Large intestine (tissue), 3 donors: ENCODE data around the gene MECP2. TPM values are rescaled to one million over a fixed set of nuclear protein-coding genes. Genes with fewer than 3 reads are reported as not detected.

Source experiments
- DNase-seq, 2 donors: peaks; one replicate each; pipeline versions ENCODE4 v3.0.0 to v3.0.0-alpha.2; 2013
- H3K27ac ChIP-seq: one replicate; pipeline ENCODE4 v1.5.1; 2013; ENCODE audit warnings: low read length
- H3K27me3 ChIP-seq: 2 replicates; pipeline ENCODE4 v1.6.1; 2013; ENCODE audit warnings: low read length; ENCODE audit not compliant: control insufficient read depth, insufficient read depth
- H3K36me3 ChIP-seq: 2 replicates; pipeline ENCODE4 v1.6.1; 2013; ENCODE audit warnings: low read length; ENCODE audit not compliant: control insufficient read depth, insufficient read depth
- H3K4me1 ChIP-seq: one replicate; pipeline ENCODE4 v1.6.1; 2013; ENCODE audit warnings: low read length; ENCODE audit not compliant: control insufficient read depth, insufficient read depth
- H3K4me3 ChIP-seq: one replicate; pipeline ENCODE4 v1.5.1; 2013; ENCODE audit warnings: low read length
- H3K9me3 ChIP-seq: one replicate; pipeline ENCODE4 v1.6.1; 2013; ENCODE audit warnings: mild to moderate bottlenecking, low read depth, low read length, moderate library complexity; ENCODE audit not compliant: control insufficient read depth
- WGBS: methylation state at CpG from one replicate; pipeline ENCODE4 v1.1.5; 2013; ENCODE audit warnings: low lambda C conversion rate; ENCODE audit not compliant: insufficient coverage; 5-methylcytosine and 5-hydroxymethylcytosine counted together
- polyA plus RNA-seq: library from polyadenylated mRNA; unstranded; fragments of 120-200 nt; gene quantifications from one replicate; pipeline ENCODE4 v1.2.1, GENCODE V29; 2013

MECP2 gene
- polyA plus RNA-seq, 1 donor = 19.4 TPM

DNA sequence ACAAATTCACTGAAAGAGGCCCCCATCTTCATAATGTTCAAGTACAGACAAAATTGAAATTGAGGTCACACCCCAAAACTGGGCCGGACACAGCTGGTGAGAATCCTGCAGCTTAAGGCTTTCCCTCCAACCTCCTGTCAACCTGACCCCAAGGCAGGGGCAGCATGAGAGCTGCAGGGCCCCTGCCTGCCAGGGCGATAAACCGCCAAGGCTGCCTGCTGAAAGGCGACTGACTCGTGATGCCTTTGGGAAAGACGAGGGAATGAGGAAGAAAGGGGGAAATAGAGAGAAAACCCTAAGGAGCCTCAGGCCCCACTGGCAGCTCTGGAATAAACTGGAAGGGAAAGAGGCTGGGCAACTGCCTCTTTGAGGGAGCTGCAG lies 70.5 kb downstream of the MECP2 start:
- Histone ChIP-seq H3K36me3 (peaks cover 40% of the 10 kb centered on the region), H3K4me1 (peaks cover 13% of the 10 kb centered on the region), H3K27ac (no peak overlapping the region), H3K4me3 (no peak overlapping the region), H3K27me3 (no peaks in the 10 kb centered on the region), H3K9me3 (no peaks in the 10 kb centered on the region)
- WGBS = no CpG with 5 or more reads among the region's 6 CpGs
- DNase-seq = no peak

GRCh38 chrX:154026136-154027021 lies 71.1 kb downstream of the MECP2 start:
- no peaks in the 10 kb centered on the region for H3K27me3 ChIP-seq
- DNase-seq = no peak
- H3K4me1 ChIP-seq = peaks cover 13% of the 10 kb centered on the region
- no peak overlapping the region for H3K27ac ChIP-seq
- no CpG with 5 or more reads among the region's 21 CpGs for WGBS
- peaks cover 33% of the 10 kb centered on the region for H3K36me3 ChIP-seq
- no peaks in the 10 kb centered on the region for H3K9me3 ChIP-seq
- H3K4me3 ChIP-seq = no peak overlapping the region

GRCh38 chrX:154025230-154025629 lies 72.3 kb downstream of the MECP2 start:
- no peaks in the 10 kb centered on the region for H3K9me3 ChIP-seq
- no peak overlapping the region for H3K4me3 ChIP-seq
- WGBS = no CpG with 5 or more reads among the region's 8 CpGs
- no peak overlapping the region for H3K27ac ChIP-seq
- peaks cover 14% of the 10 kb centered on the region for H3K4me1 ChIP-seq
- H3K36me3 ChIP-seq = peaks cover 23% of the 10 kb centered on the region
- no peaks in the 10 kb centered on the region for H3K27me3 ChIP-seq
- no peak for DNase-seq

GRCh38 chrX:154024271-154024670 lies 73.2 kb downstream of the MECP2 start:
- Histone ChIP-seq H3K27me3 (no peaks in the 10 kb centered on the region), H3K4me1 (peaks cover 14% of the 10 kb centered on the region), H3K27ac (no peak overlapping the region), H3K4me3 (no peak overlapping the region), H3K36me3 (peaks cover 20% of the 10 kb centered on the region), H3K9me3 (no peaks in the 10 kb centered on the region)
- DNase-seq = no peak
- no CpG with 5 or more reads among the region's 15 CpGs for WGBS

DNA sequence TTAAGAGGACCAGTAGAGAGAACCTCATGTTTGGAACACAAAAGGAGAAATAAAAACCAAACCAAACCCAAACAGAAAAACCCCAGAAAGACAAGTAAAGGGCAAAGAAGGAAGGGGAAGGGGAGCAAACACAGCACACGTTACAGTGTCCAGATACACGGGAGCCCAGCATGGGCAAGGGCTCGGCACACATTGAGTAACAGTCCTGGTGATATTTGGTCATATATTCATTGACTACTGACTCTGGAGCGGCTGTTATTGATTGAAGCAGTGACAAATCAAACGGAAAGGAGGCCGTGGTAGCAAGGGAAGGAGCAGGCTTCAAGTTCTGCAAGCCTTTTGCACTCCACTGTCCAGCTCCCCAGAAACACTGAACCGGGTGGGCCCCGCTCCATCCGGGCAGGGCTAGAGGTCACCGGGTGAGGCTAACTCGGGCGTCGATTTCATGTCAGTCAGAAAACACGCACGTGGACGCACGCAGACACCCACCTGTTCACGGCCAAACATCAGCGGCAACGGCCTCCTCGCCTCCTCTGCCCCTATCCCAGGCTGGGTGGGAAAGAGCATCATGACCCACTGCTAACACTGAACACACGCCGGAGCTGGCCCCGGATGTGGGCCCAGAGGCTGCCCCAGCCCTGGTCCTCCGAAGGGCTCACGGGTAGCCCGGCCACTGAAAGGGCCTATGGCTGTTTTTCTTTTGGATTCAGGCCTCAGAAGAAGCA lies 74.1 kb downstream of the MECP2 start:
- Histone ChIP-seq H3K4me1 (peaks cover 11% of the 10 kb centered on the region), H3K4me3 (no peak overlapping the region), H3K27ac (no peak overlapping the region), H3K36me3 (peaks cover 12% of the 10 kb centered on the region), H3K27me3 (no peaks in the 10 kb centered on the region), H3K9me3 (no peaks in the 10 kb centered on the region)
- no peak for DNase-seq
- WGBS = 83% methylated on average over 1 of the region's 27 CpGs

GRCh38 chrX:154022108-154022507 lies 75.4 kb downstream of the MECP2 start:
- no peak overlapping the region for H3K27ac ChIP-seq
- H3K9me3 ChIP-seq = no peaks in the 10 kb centered on the region
- H3K4me3 ChIP-seq = no peak overlapping the region
- no peaks in the 10 kb centered on the region for H3K27me3 ChIP-seq
- no CpG with 5 or more reads among the region's 5 CpGs for WGBS
- no peak for DNase-seq
- peaks cover 11% of the 10 kb centered on the region for H3K4me1 ChIP-seq
- H3K36me3 ChIP-seq = peaks cover 15% of the 10 kb centered on the region

DNA sequence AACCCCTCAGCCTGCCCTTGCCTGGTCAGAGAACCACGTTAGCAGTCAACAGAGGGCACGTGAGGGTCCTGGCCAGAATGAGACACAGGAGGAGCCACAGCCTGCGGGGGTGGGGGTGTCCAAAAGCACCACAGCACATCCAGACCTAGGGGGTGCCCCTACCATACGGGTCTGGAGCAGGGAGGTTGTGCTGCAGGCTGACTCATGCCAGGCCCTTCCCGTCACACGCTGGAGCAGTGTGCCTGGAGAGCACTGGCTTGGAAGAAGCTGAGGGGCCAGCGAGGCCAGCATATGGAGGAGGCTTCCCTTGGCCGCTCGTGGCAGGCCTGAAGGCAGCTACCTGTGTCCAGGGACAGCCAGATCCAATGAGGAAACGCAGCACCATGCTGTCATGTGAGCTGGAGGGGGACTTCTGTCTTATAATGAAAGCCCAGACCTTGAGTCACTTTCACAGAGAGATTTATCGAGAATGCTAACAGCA lies 76.3 kb downstream of the MECP2 start:
- no peak overlapping the region for H3K4me3 ChIP-seq
- WGBS = no CpG with 5 or more reads among the region's 11 CpGs
- H3K9me3 ChIP-seq = no peaks in the 10 kb centered on the region
- no peak overlapping the region for H3K27ac ChIP-seq
- no peaks in the 10 kb centered on the region for H3K27me3 ChIP-seq
- H3K36me3 ChIP-seq = peaks cover 18% of the 10 kb centered on the region
- peaks cover 11% of the 10 kb centered on the region for H3K4me1 ChIP-seq
- DNase-seq = no peak

GRCh38 chrX:154020536-154021115 lies 76.9 kb downstream of the MECP2 start:
- Histone ChIP-seq H3K4me1 (peaks cover 11% of the 10 kb centered on the region), H3K9me3 (no peaks in the 10 kb centered on the region), H3K4me3 (peak overlapping the region; percentile 58), H3K36me3 (peaks cover 22% of the 10 kb centered on the region), H3K27me3 (no peaks in the 10 kb centered on the region), H3K27ac (peak overlapping the region; percentile 87)
- no peak for DNase-seq
- no CpG with 5 or more reads among the region's 9 CpGs for WGBS

- no CpG with 5 or more reads among the region's 99 CpGs for WGBS
- Histone ChIP-seq H3K36me3 (peaks cover 23% of the 10 kb centered on the region), H3K4me3 (peak within 1 kb of the TSS; percentile 58), H3K27ac (peak within 1 kb of the TSS; percentile 87), H3K27me3 (no peaks in the 10 kb centered on the region), H3K9me3 (no peaks in the 10 kb centered on the region), H3K4me1 (peaks cover 11% of the 10 kb centered on the region)
- DNase-seq = peak; percentile 25 to 71
Observed at GRCh38 chrX:154019633-154020528, 77.6 kb downstream of the MECP2 start, which contains the start of gene IRAK1. Gene IRAK1, minus strand, starts transcription at chrX:154019902. Its CDS starts 90 bp downstream, at chrX:154019812.
